Fibroblast of the aortic adventitia (primary cell): ENCODE data around the gene OLFML1. TPM values are rescaled to one million over a fixed set of nuclear protein-coding genes. Genes with fewer than 3 reads are reported as not detected.

Experiments
- DNase-seq: peaks from one replicate; pipeline ENCODE4 v3.0.0-alpha.2; 2010; ENCODE audit warnings: low read depth
- H3K4me3 ChIP-seq: 2 replicates; pipeline ENCODE4 v1.5.1; 2011; ENCODE audit warnings: low read depth, mild to moderate bottlenecking, control low read depth, low read length, moderate library complexity
- total RNA-seq: library from RNA; depleted of rRNA; stranded (reverse); fragments of >200 nt; gene quantifications from 2 replicates; pipeline ENCODE4 v1.2.3, GENCODE V29; 2012; ENCODE audit warnings: low replicate concordance
- TF ChIP-seq, protein P1 (sequence below): IDR thresholded peaks from 2 replicates; pipeline ENCODE4 v1.5.1; 2011; ENCODE audit warnings: mild to moderate bottlenecking, low read length, control low read depth, inconsistent platforms; ENCODE audit not compliant: insufficient read depth

Gene OLFML1
- 27.1 and 75.0 TPM in 2 replicates for total RNA-seq

DNA sequence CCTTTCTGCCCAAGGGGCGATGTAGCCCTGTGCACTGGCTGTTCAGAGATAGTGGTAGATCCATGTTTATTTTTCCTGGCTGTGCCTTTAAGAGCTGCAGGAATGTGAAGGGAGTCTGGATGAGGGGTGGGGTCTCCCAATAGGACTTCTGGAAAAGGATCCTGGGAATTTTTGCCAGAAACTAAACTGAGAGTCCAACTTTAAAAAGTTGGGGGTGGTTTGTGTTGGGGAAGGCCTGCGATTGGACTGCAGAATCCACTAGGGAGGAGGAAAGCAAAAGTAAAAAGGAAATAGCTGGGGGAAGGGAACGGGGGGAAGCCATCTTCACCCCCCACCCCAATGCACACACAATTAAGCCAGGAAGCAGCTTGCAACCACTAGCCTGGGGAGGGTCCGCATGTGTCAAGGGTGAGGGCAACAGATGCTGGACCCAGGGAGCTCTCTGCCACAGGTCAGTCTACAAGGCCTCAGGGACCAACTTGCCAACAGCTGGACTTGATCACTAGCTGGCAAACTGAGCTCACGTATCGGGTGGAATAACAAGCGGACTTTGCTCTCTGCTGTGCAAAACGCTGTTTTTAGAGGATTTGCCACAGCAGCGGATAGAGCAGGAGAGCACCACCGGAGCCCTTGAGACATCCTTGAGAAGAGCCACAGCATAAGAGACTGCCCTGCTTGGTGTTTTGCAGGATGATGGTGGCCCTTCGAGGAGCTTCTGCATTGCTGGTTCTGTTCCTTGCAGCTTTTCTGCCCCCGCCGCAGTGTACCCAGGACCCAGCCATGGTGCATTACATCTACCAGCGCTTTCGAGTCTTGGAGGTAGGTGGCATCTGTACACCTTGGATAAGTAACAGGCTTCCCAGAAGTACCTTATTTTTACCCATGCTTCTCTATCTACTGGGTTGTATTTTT, at the start of gene OLFML1:
Gene OLFML1, plus strand, starts transcription at position 321 of the 912 bp plus-strand sequence. Its CDS starts 370 bp downstream, at position 691.
- DNase-seq, result peak; percentile 68
- H3K4me3 ChIP-seq, result peak within 1 kb of the TSS; percentile 68
- TF ChIP-seq, protein P1, sequence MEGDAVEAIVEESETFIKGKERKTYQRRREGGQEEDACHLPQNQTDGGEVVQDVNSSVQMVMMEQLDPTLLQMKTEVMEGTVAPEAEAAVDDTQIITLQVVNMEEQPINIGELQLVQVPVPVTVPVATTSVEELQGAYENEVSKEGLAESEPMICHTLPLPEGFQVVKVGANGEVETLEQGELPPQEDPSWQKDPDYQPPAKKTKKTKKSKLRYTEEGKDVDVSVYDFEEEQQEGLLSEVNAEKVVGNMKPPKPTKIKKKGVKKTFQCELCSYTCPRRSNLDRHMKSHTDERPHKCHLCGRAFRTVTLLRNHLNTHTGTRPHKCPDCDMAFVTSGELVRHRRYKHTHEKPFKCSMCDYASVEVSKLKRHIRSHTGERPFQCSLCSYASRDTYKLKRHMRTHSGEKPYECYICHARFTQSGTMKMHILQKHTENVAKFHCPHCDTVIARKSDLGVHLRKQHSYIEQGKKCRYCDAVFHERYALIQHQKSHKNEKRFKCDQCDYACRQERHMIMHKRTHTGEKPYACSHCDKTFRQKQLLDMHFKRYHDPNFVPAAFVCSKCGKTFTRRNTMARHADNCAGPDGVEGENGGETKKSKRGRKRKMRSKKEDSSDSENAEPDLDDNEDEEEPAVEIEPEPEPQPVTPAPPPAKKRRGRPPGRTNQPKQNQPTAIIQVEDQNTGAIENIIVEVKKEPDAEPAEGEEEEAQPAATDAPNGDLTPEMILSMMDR, result no peak

DNA sequence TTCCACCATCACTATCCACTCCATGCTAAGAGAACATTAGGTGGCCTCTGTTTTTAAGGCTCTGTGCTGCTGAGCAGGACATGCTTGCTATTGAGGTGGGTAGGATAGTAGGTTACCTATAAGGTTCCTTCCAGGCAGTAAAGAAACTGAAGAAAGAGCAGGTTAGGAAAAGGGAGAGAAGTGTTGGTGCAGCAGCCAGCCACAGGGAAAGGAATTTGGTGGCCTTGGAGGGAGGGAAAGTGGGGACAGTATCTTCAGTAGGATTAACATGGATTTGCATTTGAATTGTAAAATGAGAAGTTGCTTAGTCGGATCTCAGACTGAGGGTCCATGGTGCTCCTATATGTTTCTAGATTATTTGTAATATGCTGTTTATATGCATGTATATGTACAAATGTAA, 49.2 kb upstream of the OLFML1 start:
- DNase-seq, result no peak
- TF ChIP-seq, protein P1, result no peak
- H3K4me3 ChIP-seq, result no peak overlapping the region

DNA sequence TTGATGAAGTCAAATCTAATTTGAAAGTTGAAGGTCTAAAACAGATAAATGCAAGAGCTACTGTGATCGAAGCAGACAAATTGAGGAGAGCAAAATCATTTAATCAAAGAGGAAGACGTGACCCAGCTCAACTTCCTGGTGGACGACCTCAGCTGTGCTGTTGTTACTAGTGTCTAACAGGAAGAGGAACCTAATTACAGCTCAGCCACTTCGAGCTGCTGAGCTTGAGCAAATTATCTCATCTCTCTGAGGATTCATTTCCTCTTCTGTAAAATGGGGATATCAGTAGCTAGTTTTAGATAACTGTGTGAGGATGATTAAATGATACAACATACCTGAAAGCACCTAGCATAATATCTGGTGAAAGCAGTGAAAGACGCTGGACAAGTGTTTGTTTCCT, 48.6 kb upstream of the OLFML1 start:
- no peak for DNase-seq
- H3K4me3 ChIP-seq, result no peak overlapping the region
- TF ChIP-seq, protein P1, result no peak

DNA sequence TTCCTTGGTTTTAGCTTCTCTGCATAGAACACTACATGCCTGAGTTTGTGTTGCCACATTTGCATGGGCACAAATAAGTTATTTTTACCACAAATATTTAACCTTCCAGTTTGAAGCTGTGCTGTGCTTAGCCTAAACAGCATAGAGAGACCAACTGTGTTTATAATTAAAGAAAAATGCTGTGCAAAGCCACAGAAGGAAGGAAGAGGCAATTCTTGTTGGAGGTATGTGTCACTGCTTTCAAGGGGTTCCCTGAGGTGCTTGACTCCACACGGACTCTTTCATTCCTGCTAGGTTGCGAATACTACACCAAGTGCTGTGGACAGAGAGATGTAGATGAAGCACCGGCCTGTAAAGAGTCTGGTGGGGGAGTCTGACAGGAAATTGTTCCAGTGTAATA, 47.6 kb upstream of the OLFML1 start:
- TF ChIP-seq, protein P1, result no peak
- no peak for DNase-seq
- H3K4me3 ChIP-seq, result no peak overlapping the region

DNA sequence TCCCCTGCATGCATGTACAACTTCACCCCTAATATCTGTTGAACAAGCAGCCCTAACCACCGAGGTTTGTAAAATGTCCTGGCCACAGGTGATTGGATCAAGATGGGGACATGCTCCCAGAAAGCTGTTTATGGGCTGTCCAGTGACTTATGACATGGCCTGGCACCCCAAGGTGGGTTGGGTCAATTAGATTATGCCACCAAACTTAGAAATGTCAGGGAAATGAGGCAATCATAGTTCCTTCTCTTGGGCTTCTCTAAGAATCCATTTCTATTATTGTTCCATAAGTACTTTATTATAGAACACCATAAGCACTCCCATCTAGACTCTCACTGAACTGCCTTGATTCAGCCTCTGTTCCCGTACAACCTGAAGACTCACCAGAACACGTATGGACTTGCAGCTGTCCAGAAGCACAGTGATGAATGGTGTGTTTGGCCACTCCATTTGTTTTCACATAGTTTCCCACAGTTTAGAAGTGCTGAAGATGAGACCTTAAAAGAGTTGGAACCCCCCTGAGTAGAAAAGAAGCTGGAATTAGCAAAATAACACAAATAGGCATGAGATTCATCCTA, 45.5 kb upstream of the OLFML1 start:
- TF ChIP-seq, protein P1, result no peak
- no peak overlapping the region for H3K4me3 ChIP-seq
- no peak for DNase-seq

DNA sequence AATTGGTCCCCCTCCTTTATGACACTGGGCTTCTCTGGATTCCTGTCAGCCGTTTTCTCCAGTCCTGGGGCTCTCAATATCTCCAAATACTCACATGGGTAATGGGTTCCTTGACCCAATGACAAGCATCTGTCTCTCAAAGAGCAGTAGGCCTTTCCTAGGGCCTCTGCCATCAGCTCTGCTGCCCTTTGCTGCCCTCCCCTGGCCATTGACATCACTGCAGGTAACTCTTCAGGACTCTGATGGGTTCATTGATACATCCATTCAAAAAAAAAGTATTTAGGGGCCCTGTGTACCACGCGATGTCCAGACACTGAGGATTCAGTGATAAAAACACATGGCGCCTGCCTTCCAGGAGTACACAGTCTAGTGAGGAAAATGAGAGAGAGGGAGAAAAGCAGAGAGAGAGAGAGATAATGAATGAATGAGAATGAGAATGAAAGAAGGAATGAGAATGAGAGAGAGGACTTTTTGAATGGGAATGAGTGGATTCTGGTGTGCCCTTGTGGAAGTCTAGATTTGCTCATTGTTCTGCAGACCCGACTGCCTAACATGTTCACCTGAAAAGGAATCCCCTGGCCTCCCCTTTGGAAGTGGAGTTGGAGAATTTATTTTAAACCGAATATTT, 42.6 kb upstream of the OLFML1 start:
- TF ChIP-seq, protein P1, result peak; percentile 92
- H3K4me3 ChIP-seq, result no peak overlapping the region
- DNase-seq, result peak; percentile 52
